HEK293 (cell line): ENCODE results near the gene MAFF.

Experiments
- CTCF ChIP-seq: fragments of 450-650 bp; formaldehyde crosslinking; IDR thresholded peaks from 2 replicates; pipeline ENCODE4 v1.5.1; 2016; ENCODE audit warnings: missing biosample characterization, missing genetic modification characterization
- EGR2 ChIP-seq: fragments of 450-650 bp; formaldehyde crosslinking; IDR thresholded peaks from 2 replicates; pipeline ENCODE4 v1.5.1; 2016; ENCODE audit warnings: low read depth, missing biosample characterization, missing genetic modification characterization
- KLF10 ChIP-seq: fragments of 450-650 bp; IDR thresholded peaks from 2 replicates; pipeline ENCODE4 v1.5.1; 2018; ENCODE audit warnings: missing biosample characterization, mild to moderate bottlenecking, missing genetic modification characterization
- PRDM2 ChIP-seq: fragments of 450-650 bp; formaldehyde crosslinking; IDR thresholded peaks from 2 replicates; pipeline ENCODE4 v1.5.1; 2016; ENCODE audit warnings: missing biosample characterization, missing genetic modification characterization, borderline replicate concordance
- YY1 ChIP-seq: fragments of 450-650 bp; formaldehyde crosslinking; IDR thresholded peaks from 2 replicates; pipeline ENCODE4 v1.5.1; 2018; ENCODE audit warnings: missing biosample characterization, missing genetic modification characterization
- ZBTB21 ChIP-seq: fragments of 450-650 bp; formaldehyde crosslinking; IDR thresholded peaks from 2 replicates; pipeline ENCODE4 v1.5.1; 2017; ENCODE audit warnings: missing biosample characterization, missing genetic modification characterization
- ZBTB48 ChIP-seq: fragments of 450-650 bp; formaldehyde crosslinking; IDR thresholded peaks from 2 replicates; pipeline ENCODE4 v1.5.1; 2016; ENCODE audit warnings: missing biosample characterization, missing genetic modification characterization
- ZNF140 ChIP-seq: fragments of 450-650 bp; formaldehyde crosslinking; IDR thresholded peaks from 2 replicates; pipeline ENCODE4 v1.5.1; 2016; ENCODE audit warnings: missing biosample characterization, missing genetic modification characterization
- ZNF184 ChIP-seq: fragments of 450-650 bp; IDR thresholded peaks from 2 replicates; pipeline ENCODE4 v1.5.1; 2018; ENCODE audit warnings: missing biosample characterization, mild to moderate bottlenecking, missing genetic modification characterization
- ZNF23 ChIP-seq: fragments of 450-650 bp; formaldehyde crosslinking; IDR thresholded peaks from 2 replicates; pipeline ENCODE4 v1.5.1; 2016; ENCODE audit warnings: missing biosample characterization, missing genetic modification characterization, borderline replicate concordance
- ZNF274 ChIP-seq, 2 experiments: fragments of 200-500 bp in 1 of 2; fragments of 450-650 bp in 1 of 2; sonication (Bioruptor generic) in 1 of 2; formaldehyde crosslinking in 1 of 2; IDR thresholded peaks; 2 replicates each; pipeline versions ENCODE4 v1.5.1 to v1.6.1; 2014 to 2016; ENCODE audit warnings: borderline replicate concordance in 1 of 2, inconsistent platforms in 1 of 2, low read length in 1 of 2, missing biosample characterization in 1 of 2, missing genetic modification characterization in 1 of 2
- ZNF777 ChIP-seq: fragments of 450-650 bp; formaldehyde crosslinking; IDR thresholded peaks from 2 replicates; pipeline ENCODE4 v1.5.1; 2017; ENCODE audit warnings: missing biosample characterization, missing genetic modification characterization, borderline replicate concordance
- ZNF830 ChIP-seq: fragments of 450-650 bp; IDR thresholded peaks from 2 replicates; pipeline ENCODE4 v1.5.0; 2018; ENCODE audit warnings: missing biosample characterization, missing genetic modification characterization, low read depth, mild to moderate bottlenecking, moderate library complexity

GRCh38 chr22:38246046-38246658, 44.4 kb downstream of the MAFF start:
- TF ChIP-seq ZNF23 (tag by site-specific recombination) (no peak), CTCF (tag by site-specific recombination) (no peak), ZNF830 (tag by site-specific recombination) (no peak), YY1 (tag by site-specific recombination) (no peak), ZNF274 (IDR thresholded peaks at IDR 0.05; ENCODE audit: low read length) (no peak), ZNF274 (tag by site-specific recombination; IDR thresholded peaks at IDR 0.05; ENCODE audit: borderline replicate concordance) (no peak), ZNF777 (tag by site-specific recombination) (no peak), EGR2 (tag by site-specific recombination) (no peak), ZNF140 (tag by site-specific recombination) (no peak), ZBTB48 (tag by site-specific recombination) (no peak), ZNF184 (tag by site-specific recombination) (no peak), ZBTB21 (tag by site-specific recombination) (no peak), PRDM2 (tag by site-specific recombination) (no peak), KLF10 (tag by site-specific recombination) (no peak)
